ENCODE results near the gene NUP210. TPM values are rescaled to one million over a fixed set of nuclear protein-coding genes. Genes with fewer than 3 reads are reported as not detected.

Gene NUP210
- total and polyA plus RNA-seq, 2 experiments from 2014 or later: 23.7 to 41.9 TPM

GRCh38 chr3:13333236-13333897 lies 86.8 kb downstream of the NUP210 start:
- peaks cover 4% of the 10 kb centered on the region for H3K36me3 ChIP-seq
- H3K27me3 ChIP-seq: no peaks in the 10 kb centered on the region
- no peak for TF ChIP-seq CTCF (IDR thresholded peaks at IDR 0.05; ENCODE audit: low read depth, low read length)
- no peaks in the 10 kb centered on the region for H3K9me3 ChIP-seq (ENCODE audit: low read depth)
- peaks cover 3% of the 10 kb centered on the region for H3K4me1 ChIP-seq (ENCODE audit: low read depth)
- DNase-seq (ENCODE audit: low read depth in 1 of 2, low spot score in 1 of 2): no peak
- no peak overlapping the region for H3K27ac ChIP-seq
- H3K4me3 ChIP-seq: no peak overlapping the region

- peaks cover 3% of the 10 kb centered on the region for H3K4me1 ChIP-seq (ENCODE audit: low read depth)
- no peak overlapping the region for H3K4me3 ChIP-seq
- H3K36me3 ChIP-seq: peaks cover 4% of the 10 kb centered on the region
- no peaks in the 10 kb centered on the region for H3K27me3 ChIP-seq
- no peak overlapping the region for H3K27ac ChIP-seq
- no peaks in the 10 kb centered on the region for H3K9me3 ChIP-seq (ENCODE audit: low read depth)
- no peak for DNase-seq (ENCODE audit: low read depth in 1 of 2, low spot score in 1 of 2)
- TF ChIP-seq CTCF (IDR thresholded peaks at IDR 0.05; ENCODE audit: low read depth, low read length): no peak
Observed at GRCh38 chr3:13332740-13333139, 87.4 kb downstream of the NUP210 start.

- Histone ChIP-seq H3K36me3 (peaks cover 4% of the 10 kb centered on the region), H3K9me3 (ENCODE audit: low read depth) (no peaks in the 10 kb centered on the region), H3K27me3 (no peaks in the 10 kb centered on the region), H3K4me1 (ENCODE audit: low read depth) (peaks cover 3% of the 10 kb centered on the region), H3K4me3 (no peak overlapping the region), H3K27ac (peak overlapping the region; percentile 34)
- no peak for TF ChIP-seq CTCF (IDR thresholded peaks at IDR 0.05; ENCODE audit: low read depth, low read length)
- DNase-seq (ENCODE audit: low read depth in 1 of 2, low spot score in 1 of 2): no peak
Observed at GRCh38 chr3:13332158-13332557, 88.0 kb downstream of the NUP210 start.

- Histone ChIP-seq H3K27ac (no peak overlapping the region), H3K27me3 (no peaks in the 10 kb centered on the region), H3K9me3 (ENCODE audit: low read depth) (no peaks in the 10 kb centered on the region), H3K4me3 (no peak overlapping the region), H3K36me3 (peaks cover 7% of the 10 kb centered on the region), H3K4me1 (ENCODE audit: low read depth) (peaks cover under 1% of the 10 kb centered on the region)
- no peak for DNase-seq (ENCODE audit: low read depth in 1 of 2, low spot score in 1 of 2)
- no peak for TF ChIP-seq CTCF (IDR thresholded peaks at IDR 0.05; ENCODE audit: low read depth, low read length)
Observed at GRCh38 chr3:13329746-13330145, 90.4 kb downstream of the NUP210 start.

GRCh38 chr3:13325892-13326443 lies 94.2 kb downstream of the NUP210 start:
- DNase-seq (ENCODE audit: low read depth in 1 of 2, low spot score in 1 of 2): no peak
- TF ChIP-seq CTCF (IDR thresholded peaks at IDR 0.05; ENCODE audit: low read depth, low read length): no peak
- Histone ChIP-seq H3K27ac (no peak overlapping the region), H3K27me3 (no peaks in the 10 kb centered on the region), H3K4me3 (no peak overlapping the region), H3K9me3 (ENCODE audit: low read depth) (no peaks in the 10 kb centered on the region), H3K36me3 (peaks cover 11% of the 10 kb centered on the region), H3K4me1 (ENCODE audit: low read depth) (no peaks in the 10 kb centered on the region)

Data from cardiac muscle cell (in vitro differentiated cells and primary cell).